ENCODE results near the gene UBQLN4. TPM values are rescaled to one million over a fixed set of nuclear protein-coding genes. Genes with fewer than 3 reads are reported as not detected.

The UBQLN4 gene
- total RNA-seq, 6 donors from 2014 or later: 22.2 to 39.8 (median 24.5) TPM

DNA sequence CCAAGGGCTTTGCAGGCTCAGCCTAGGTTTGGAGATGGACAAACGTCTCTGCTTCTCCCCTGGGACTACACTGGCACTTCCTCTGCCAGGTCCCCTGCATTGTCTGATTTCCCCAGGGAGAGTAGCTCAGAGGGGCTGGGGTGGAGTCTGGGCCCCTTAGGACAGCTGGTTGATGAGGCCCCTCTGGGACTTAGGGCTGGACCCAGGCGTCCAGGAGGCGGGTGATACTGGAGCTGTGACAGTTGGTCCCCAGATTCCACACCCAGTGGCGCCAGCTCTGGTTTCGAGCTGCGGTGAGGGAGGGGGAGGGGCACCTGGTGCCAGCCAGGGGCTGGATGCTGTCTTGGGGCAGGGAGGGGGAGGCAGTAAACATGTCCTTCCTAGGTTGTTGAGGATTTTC lies 36.1 kb upstream of the UBQLN4 start:
- Histone ChIP-seq H3K36me3 (no peaks in the 10 kb centered on the region), H3K27me3 (no peaks in the 10 kb centered on the region), H3K27ac (peak overlapping the region in 1 of 4 donors; percentile 47), H3K4me1 (peaks cover 0 to 29% (median 19%) of the 10 kb centered on the region in 4 donors), H3K9me3 (no peaks in the 10 kb centered on the region), H3K4me3 (no peak overlapping the region)
- WGBS, 2 donors: 67 to 68% methylated on average over 6 of the region's 6 CpGs
- ATAC-seq (ENCODE audit: low FRiP score in 2 of 2) (peak in 1 of 2 donors; percentile 21), DNase-seq (peak in 1 of 2 donors; percentile 61)
- TF ChIP-seq EP300 (IDR thresholded peaks at IDR 0.05) (no peak), POLR2AphosphoS5 (IDR thresholded peaks at IDR 0.05) (no peak), POLR2A (IDR thresholded peaks at IDR 0.05) (no peak)
- TF ChIP-seq, protein P1, sequence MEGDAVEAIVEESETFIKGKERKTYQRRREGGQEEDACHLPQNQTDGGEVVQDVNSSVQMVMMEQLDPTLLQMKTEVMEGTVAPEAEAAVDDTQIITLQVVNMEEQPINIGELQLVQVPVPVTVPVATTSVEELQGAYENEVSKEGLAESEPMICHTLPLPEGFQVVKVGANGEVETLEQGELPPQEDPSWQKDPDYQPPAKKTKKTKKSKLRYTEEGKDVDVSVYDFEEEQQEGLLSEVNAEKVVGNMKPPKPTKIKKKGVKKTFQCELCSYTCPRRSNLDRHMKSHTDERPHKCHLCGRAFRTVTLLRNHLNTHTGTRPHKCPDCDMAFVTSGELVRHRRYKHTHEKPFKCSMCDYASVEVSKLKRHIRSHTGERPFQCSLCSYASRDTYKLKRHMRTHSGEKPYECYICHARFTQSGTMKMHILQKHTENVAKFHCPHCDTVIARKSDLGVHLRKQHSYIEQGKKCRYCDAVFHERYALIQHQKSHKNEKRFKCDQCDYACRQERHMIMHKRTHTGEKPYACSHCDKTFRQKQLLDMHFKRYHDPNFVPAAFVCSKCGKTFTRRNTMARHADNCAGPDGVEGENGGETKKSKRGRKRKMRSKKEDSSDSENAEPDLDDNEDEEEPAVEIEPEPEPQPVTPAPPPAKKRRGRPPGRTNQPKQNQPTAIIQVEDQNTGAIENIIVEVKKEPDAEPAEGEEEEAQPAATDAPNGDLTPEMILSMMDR (IDR thresholded peaks at IDR 0.05): no peak

DNA sequence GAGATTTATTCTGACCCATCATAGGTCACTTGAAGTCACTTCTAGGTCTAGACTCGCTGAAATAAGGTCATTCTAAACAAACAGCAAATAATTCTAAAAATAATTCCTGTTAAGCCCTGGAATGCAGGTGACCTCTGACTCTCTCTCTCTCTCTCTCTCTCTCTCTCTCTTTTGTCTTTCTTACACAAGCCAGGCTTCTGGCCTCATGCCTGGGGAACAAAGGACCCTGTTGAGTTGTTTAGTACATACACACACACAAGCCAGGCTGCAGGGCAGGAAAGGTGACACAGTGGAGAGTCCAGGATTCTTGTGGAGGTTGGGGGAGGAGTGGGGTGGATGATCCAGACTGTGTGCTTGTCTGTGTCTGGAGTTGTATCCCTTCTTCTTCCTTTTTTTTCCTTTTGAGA lies 32.7 kb upstream of the UBQLN4 start:
- H3K4me1 ChIP-seq: peaks cover 14 to 35% (median 32%) of the 10 kb centered on the region in 4 donors
- WGBS, 2 donors: 39% methylated on average over 1 of the region's 1 CpG
- H3K27ac ChIP-seq: no peak overlapping the region
- H3K36me3 ChIP-seq: no peaks in the 10 kb centered on the region
- no peaks in the 10 kb centered on the region for H3K9me3 ChIP-seq
- no peak for TF ChIP-seq POLR2AphosphoS5 (IDR thresholded peaks at IDR 0.05)
- no peak for TF ChIP-seq POLR2A (IDR thresholded peaks at IDR 0.05)
- TF ChIP-seq EP300 (IDR thresholded peaks at IDR 0.05): no peak
- TF ChIP-seq, protein P1 (IDR thresholded peaks at IDR 0.05): no peak
- no peak overlapping the region for H3K4me3 ChIP-seq
- H3K27me3 ChIP-seq: peaks cover 0 to 3% (median 0%) of the 10 kb centered on the region in 4 donors
- peak in 1 of 2 donors; percentile 71 for DNase-seq
- peak in 1 of 2 donors; percentile 50 for ATAC-seq (ENCODE audit: low FRiP score in 2 of 2)

DNA sequence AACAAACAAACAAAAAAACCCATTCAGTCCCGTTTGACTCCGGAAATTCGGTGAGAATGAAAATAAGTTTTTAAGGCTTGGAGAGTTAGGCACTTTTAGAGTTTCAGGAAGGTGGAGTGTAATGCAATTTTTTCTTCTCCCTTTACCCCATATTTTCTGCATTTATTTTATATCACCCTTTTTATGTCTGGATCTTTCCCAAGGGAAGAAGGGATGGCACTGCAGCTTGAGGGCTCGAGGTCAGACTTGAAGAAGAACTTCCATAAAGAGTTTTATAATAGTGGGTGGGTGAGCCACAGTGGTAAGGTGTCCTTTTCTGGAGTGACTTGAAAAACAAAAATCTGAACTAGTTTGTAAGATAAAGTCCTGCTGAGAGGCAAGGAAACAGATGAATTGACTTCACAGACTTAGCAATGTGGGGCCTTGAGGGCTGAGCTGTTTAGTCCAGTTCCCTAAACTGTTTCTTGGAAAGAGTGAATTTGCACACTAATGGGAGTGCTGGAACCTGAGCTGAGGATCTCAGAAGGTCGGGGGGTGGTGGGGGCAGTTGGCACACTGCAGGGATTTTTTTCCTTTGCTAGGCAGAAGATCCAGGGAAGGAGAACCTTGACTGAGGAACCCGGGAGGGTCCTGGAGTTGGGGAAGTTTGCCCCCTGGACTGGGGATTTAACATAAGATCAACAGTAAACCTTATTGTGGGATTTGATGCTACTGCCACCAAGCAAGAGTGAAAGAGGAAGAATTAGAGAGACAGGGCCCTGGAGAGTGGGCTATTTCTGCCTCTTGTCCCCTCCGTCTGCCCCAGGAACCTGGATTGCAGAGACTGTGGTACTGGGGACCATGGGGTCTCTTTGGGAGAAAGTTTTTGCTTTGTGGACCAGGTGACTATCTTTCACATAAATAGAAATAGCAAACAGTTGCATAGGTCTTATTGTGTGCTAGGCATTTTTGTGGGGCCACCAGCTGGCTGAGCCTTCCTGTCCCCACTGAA lies 30.5 kb upstream of the UBQLN4 start:
- TF ChIP-seq POLR2AphosphoS5 (IDR thresholded peaks at IDR 0.05) (no peak), EP300 (IDR thresholded peaks at IDR 0.05) (no peak), POLR2A (IDR thresholded peaks at IDR 0.05) (no peak)
- TF ChIP-seq, protein P1 (IDR thresholded peaks at IDR 0.05): no peak
- DNase-seq: no peak
- no peaks in the 10 kb centered on the region for H3K9me3 ChIP-seq
- H3K27ac ChIP-seq: no peak overlapping the region
- H3K36me3 ChIP-seq: no peaks in the 10 kb centered on the region
- no peak for ATAC-seq (ENCODE audit: low FRiP score in 2 of 2)
- peaks cover 17 to 27% (median 21%) of the 10 kb centered on the region in 4 donors for H3K4me1 ChIP-seq
- peak overlapping the region in 1 of 4 donors; percentile 78 for H3K4me3 ChIP-seq
- 60 to 67% methylated on average over 7 of the region's 7 CpGs for WGBS, 2 donors
- peaks cover 0 to 4% (median 0%) of the 10 kb centered on the region in 4 donors for H3K27me3 ChIP-seq

GRCh38 chr1:156082309-156083091 lies 28.9 kb upstream of the UBQLN4 start, which contains the start of gene MEX3A:
Gene MEX3A (minus strand): TSS chr1:156082465. CDS start chr1:156081998, 467 bp downstream.
- 1 to 2% methylated on average over 23 to 45 of the region's 62 CpGs for WGBS, 2 donors
- ATAC-seq (ENCODE audit: low FRiP score in 2 of 2) (peak; percentile 74 to 95), DNase-seq (peak; percentile 50 to 95)
- Histone ChIP-seq H3K36me3 (no peaks in the 10 kb centered on the region), H3K9me3 (no peaks in the 10 kb centered on the region), H3K4me1 (peaks cover 17 to 27% (median 21%) of the 10 kb centered on the region in 4 donors), H3K4me3 (peak within 1 kb of the TSS; percentile 78 to 89 (median 84)), H3K27me3 (peaks cover 0 to 4% (median 0%) of the 10 kb centered on the region in 4 donors), H3K27ac (peak within 1 kb of the TSS; percentile 6 to 80 (median 44))
- no peak for TF ChIP-seq POLR2A (IDR thresholded peaks at IDR 0.05)
- TF ChIP-seq, protein P1 (IDR thresholded peaks at IDR 0.05): no peak
- peak in 1 of 2 donors; percentile 24 for TF ChIP-seq POLR2AphosphoS5 (IDR thresholded peaks at IDR 0.05)
- no peak for TF ChIP-seq EP300 (IDR thresholded peaks at IDR 0.05)
